Tibial artery (tissue), 4 donors: Measurements from ENCODE around the gene DRG2.

Experiments
- DNase-seq, 2 donors: peaks; one replicate each; pipeline ENCODE4 v3.0.0-alpha.2; 2019
- H3K27ac ChIP-seq, 2 donors: fragments of 200-600 bp; sonication (generic) in 1 of 2; 1 replicate in 1 of 2; 2 replicates in 1 of 2; pipeline ENCODE4 v1.5.1; 2018 to 2019; ENCODE audit warnings: mild to moderate bottlenecking in 1 of 2
- H3K27me3 ChIP-seq, 2 donors: fragments of 200-600 bp; sonication (generic) in 1 of 2; one replicate each; pipeline versions ENCODE4 v1.5.1 to v1.6.0; 2016 to 2019
- H3K36me3 ChIP-seq, 3 donors: fragments of 200-600 bp; sonication (generic) in 2 of 3; one replicate each; pipeline ENCODE4 v1.5.1; 2016 to 2019; ENCODE audit warnings: mild to moderate bottlenecking in 2 of 3
- H3K4me1 ChIP-seq, 4 donors: fragments of 200-600 bp; sonication (generic) in 2 of 4; 1 replicate in 3 of 4; 2 replicates in 1 of 4; pipeline ENCODE4 v1.5.1; 2016 to 2019
- H3K4me3 ChIP-seq, 2 donors: fragments of 200-600 bp; sonication (generic) in 1 of 2; 1 replicate in 1 of 2; 2 replicates in 1 of 2; pipeline ENCODE4 v1.5.1; 2018 to 2019; ENCODE audit warnings: mild to moderate bottlenecking in 2 of 2
- H3K9me3 ChIP-seq, 3 donors: fragments of 200-600 bp; sonication (generic) in 1 of 3; one replicate each; pipeline ENCODE4 v1.5.1; 2016 to 2019
- CTCF ChIP-seq, 2 experiments: fragments of 200-600 bp in 1 of 2; fragments of 450-650 bp in 1 of 2; IDR thresholded peaks; one replicate each; pipeline ENCODE4 v1.5.1; 2017 to 2019; ENCODE audit warnings: antibody characterized with exemption in 2 of 2, mild to moderate bottlenecking in 1 of 2, moderate library complexity in 1 of 2
- intact Hi-C: fragments of 100-400 bp; cut with DNase I; formaldehyde crosslinking; loops from one replicate; pipeline ENCODE4 v1.15.0; 2023; ENCODE audit warnings: low total_unique reads

The DRG2 gene

GRCh38 chr17:18119938-18120337 lies 32.2 kb downstream of the DRG2 start:
- H3K4me3 ChIP-seq: no peak overlapping the region
- intact Hi-C loops: no loop called here
- H3K27me3 ChIP-seq: peaks cover 0 to 13% of the 10 kb centered on the region in 2 donors
- no peak overlapping the region for H3K27ac ChIP-seq
- TF ChIP-seq CTCF (IDR thresholded peaks at IDR 0.05): no peak
- no peaks in the 10 kb centered on the region for H3K36me3 ChIP-seq
- peaks cover 0 to 6% (median 0%) of the 10 kb centered on the region in 3 donors for H3K9me3 ChIP-seq
- no peak for DNase-seq
- H3K4me1 ChIP-seq: no peaks in the 10 kb centered on the region

GRCh38 chr17:18120461-18121017 lies 32.8 kb downstream of the DRG2 start:
- intact Hi-C loops: no loop called here
- H3K27ac ChIP-seq: no peak overlapping the region
- peaks cover 0 to 13% of the 10 kb centered on the region in 2 donors for H3K27me3 ChIP-seq
- H3K4me3 ChIP-seq: no peak overlapping the region
- H3K9me3 ChIP-seq: peaks cover 0 to 6% (median 0%) of the 10 kb centered on the region in 3 donors
- TF ChIP-seq CTCF (IDR thresholded peaks at IDR 0.05): no peak
- H3K36me3 ChIP-seq: no peaks in the 10 kb centered on the region
- no peaks in the 10 kb centered on the region for H3K4me1 ChIP-seq
- DNase-seq: no peak

- no peak for DNase-seq
- H3K4me1 ChIP-seq: no peaks in the 10 kb centered on the region
- intact Hi-C loops: no loop called here
Observed at GRCh38 chr17:18121144-18121910, 33.6 kb downstream of the DRG2 start.

GRCh38 chr17:18122990-18123753 lies 35.4 kb downstream of the DRG2 start:
- Histone ChIP-seq H3K27me3 (peaks cover 0 to 16% of the 10 kb centered on the region in 2 donors), H3K4me3 (no peak overlapping the region), H3K27ac (no peak overlapping the region), H3K36me3 (no peaks in the 10 kb centered on the region), H3K4me1 (no peaks in the 10 kb centered on the region), H3K9me3 (peaks cover 0 to 6% (median 0%) of the 10 kb centered on the region in 3 donors)
- TF ChIP-seq CTCF (IDR thresholded peaks at IDR 0.05): no peak
- no peak for DNase-seq
- intact Hi-C loops: no loop called here

More at GRCh38 chr17:18121144-18121910, 33.6 kb downstream of the DRG2 start:
- Histone ChIP-seq H3K9me3 (peaks cover 0 to 6% (median 0%) of the 10 kb centered on the region in 3 donors), H3K4me3 (no peak overlapping the region), H3K27me3 (peaks cover 0 to 16% of the 10 kb centered on the region in 2 donors), H3K36me3 (no peaks in the 10 kb centered on the region), H3K27ac (no peak overlapping the region)
- TF ChIP-seq CTCF (IDR thresholded peaks at IDR 0.05): no peak

- Histone ChIP-seq H3K27ac (no peak overlapping the region), H3K36me3 (no peaks in the 10 kb centered on the region)
- intact Hi-C loops: no loop called here
Observed at GRCh38 chr17:18124345-18125126, 36.8 kb downstream of the DRG2 start.

More at GRCh38 chr17:18124345-18125126, 36.8 kb downstream of the DRG2 start:
- H3K9me3 ChIP-seq: peaks cover 0 to 5% (median 0%) of the 10 kb centered on the region in 3 donors
- no peak for TF ChIP-seq CTCF (IDR thresholded peaks at IDR 0.05)
- no peak overlapping the region for H3K4me3 ChIP-seq
- no peak for DNase-seq
- no peaks in the 10 kb centered on the region for H3K4me1 ChIP-seq
- peaks cover 0 to 16% of the 10 kb centered on the region in 2 donors for H3K27me3 ChIP-seq
